NCI-H1417 treated with DMSO at 0.1 percent for 48 hours (cell line): Measurements from ENCODE around the gene KCTD21.

Experiments used
- DNase-seq: peaks from one replicate; lab custom pipeline; 2025; lab: John Stamatoyannopoulos, UW

Gene KCTD21

GRCh38 chr11:78139422-78140391 lies 48.7 kb downstream of the KCTD21 start, which contains the start of gene ALG8:
ALG8 (minus strand) TSS chr11:78139626; CDS start chr11:78139588, 38 bp downstream.
- peak; percentile 93 for DNase-seq

GRCh38 chr11:78138694-78139421 lies 49.6 kb downstream of the KCTD21 start:
- no peak for DNase-seq

- no peak for DNase-seq
Measured at GRCh38 chr11:78138291-78138690, 50.1 kb downstream of the KCTD21 start.

GRCh38 chr11:78132475-78132874 lies 56.0 kb downstream of the KCTD21 start:
- no peak for DNase-seq

GRCh38 chr11:78131956-78132355 lies 56.5 kb downstream of the KCTD21 start:
- no peak for DNase-seq

- DNase-seq, result no peak
Measured at GRCh38 chr11:78127403-78127802, 61.0 kb downstream of the KCTD21 start.
